HCT116 (cell line): ENCODE data around the gene RND3.

Source experiments
- CTCF ChIP-seq, 3 experiments: fragments of 200-600 bp in 1 of 3; sonication (generic) in 1 of 3; IDR thresholded peaks in 2 of 3; conservative IDR thresholded peaks in 1 of 3; 2 replicates each; pipeline ENCODE4 v1.5.1; 2012 to 2017; ENCODE audit warnings: low read depth in 2 of 3, low read length in 2 of 3, antibody characterized with exemption in 1 of 3, borderline replicate concordance in 1 of 3, control low read depth in 1 of 3, mild to moderate bottlenecking in 1 of 3, mixed read lengths in 1 of 3, mixed run types in 1 of 3, moderate library complexity in 1 of 3; ENCODE audit not compliant: insufficient read depth in 1 of 3
- ELF1 ChIP-seq: IDR thresholded peaks from 2 replicates; pipeline ENCODE4 v1.6.1; 2012; ENCODE audit warnings: low read depth, borderline replicate concordance
- EZH2phosphoT487 ChIP-seq: fragments of 200-600 bp; IDR thresholded peaks from 2 replicates; pipeline ENCODE4 v1.6.1; 2018; ENCODE audit warnings: antibody characterized with exemption, borderline replicate concordance
- POLR2A ChIP-seq: IDR thresholded peaks from 2 replicates; pipeline ENCODE4 v1.7.0; 2011; ENCODE audit warnings: borderline replicate concordance; ENCODE audit not compliant: insufficient read depth, insufficient read length; ENCODE audit errors: extremely low read depth
- POLR2AphosphoS5 ChIP-seq: IDR thresholded peaks from 2 replicates; pipeline ENCODE4 v1.6.1; 2011; ENCODE audit warnings: mild to moderate bottlenecking, low read depth, low read length, moderate library complexity
- RAD21 ChIP-seq: IDR thresholded peaks from 2 replicates; pipeline ENCODE4 v1.6.1; 2012; ENCODE audit warnings: low read depth, mild to moderate bottlenecking
- SP1 ChIP-seq: IDR thresholded peaks from 2 replicates; pipeline ENCODE4 v1.6.1; 2012; ENCODE audit warnings: low read depth
- ZNF274 ChIP-seq: fragments of 200-500 bp; sonication (Bioruptor generic); IDR thresholded peaks from 2 replicates; pipeline ENCODE4 v1.6.1; 2014; ENCODE audit warnings: mild to moderate bottlenecking, low read depth, low read length, inconsistent platforms
- TF ChIP-seq, protein P1 (sequence below): IDR thresholded peaks from 2 replicates; pipeline ENCODE4 v1.6.1; 2012; ENCODE audit warnings: low read depth
- TF ChIP-seq, protein P2 (sequence below): IDR thresholded peaks from 2 replicates; pipeline ENCODE4 v1.6.1; 2012

- TF ChIP-seq CTCF (IDR thresholded peaks at IDR 0.05 in 2 of 3, conservative IDR thresholded peaks at IDR 0.05 in 1 of 3; ENCODE audit: borderline replicate concordance in 1 of 3, insufficient read depth in 1 of 3, low read depth in 2 of 3, low read length in 2 of 3) (no peak), POLR2AphosphoS5 (no peak), ZNF274 (no peak), ELF1 (no peak), RAD21 (no peak), EZH2phosphoT487 (no peak), SP1 (no peak), POLR2A (no peak)
- TF ChIP-seq, protein P1, sequence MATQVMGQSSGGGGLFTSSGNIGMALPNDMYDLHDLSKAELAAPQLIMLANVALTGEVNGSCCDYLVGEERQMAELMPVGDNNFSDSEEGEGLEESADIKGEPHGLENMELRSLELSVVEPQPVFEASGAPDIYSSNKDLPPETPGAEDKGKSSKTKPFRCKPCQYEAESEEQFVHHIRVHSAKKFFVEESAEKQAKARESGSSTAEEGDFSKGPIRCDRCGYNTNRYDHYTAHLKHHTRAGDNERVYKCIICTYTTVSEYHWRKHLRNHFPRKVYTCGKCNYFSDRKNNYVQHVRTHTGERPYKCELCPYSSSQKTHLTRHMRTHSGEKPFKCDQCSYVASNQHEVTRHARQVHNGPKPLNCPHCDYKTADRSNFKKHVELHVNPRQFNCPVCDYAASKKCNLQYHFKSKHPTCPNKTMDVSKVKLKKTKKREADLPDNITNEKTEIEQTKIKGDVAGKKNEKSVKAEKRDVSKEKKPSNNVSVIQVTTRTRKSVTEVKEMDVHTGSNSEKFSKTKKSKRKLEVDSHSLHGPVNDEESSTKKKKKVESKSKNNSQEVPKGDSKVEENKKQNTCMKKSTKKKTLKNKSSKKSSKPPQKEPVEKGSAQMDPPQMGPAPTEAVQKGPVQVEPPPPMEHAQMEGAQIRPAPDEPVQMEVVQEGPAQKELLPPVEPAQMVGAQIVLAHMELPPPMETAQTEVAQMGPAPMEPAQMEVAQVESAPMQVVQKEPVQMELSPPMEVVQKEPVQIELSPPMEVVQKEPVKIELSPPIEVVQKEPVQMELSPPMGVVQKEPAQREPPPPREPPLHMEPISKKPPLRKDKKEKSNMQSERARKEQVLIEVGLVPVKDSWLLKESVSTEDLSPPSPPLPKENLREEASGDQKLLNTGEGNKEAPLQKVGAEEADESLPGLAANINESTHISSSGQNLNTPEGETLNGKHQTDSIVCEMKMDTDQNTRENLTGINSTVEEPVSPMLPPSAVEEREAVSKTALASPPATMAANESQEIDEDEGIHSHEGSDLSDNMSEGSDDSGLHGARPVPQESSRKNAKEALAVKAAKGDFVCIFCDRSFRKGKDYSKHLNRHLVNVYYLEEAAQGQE = no peak
- TF ChIP-seq, protein P2, sequence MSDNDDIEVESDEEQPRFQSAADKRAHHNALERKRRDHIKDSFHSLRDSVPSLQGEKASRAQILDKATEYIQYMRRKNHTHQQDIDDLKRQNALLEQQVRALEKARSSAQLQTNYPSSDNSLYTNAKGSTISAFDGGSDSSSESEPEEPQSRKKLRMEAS = no peak
Observed at GRCh38 chr2:150482111-150482510, 5.4 kb downstream of the RND3 start.
